Astrocyte (in vitro differentiated cells and primary cell): ENCODE measurements around the gene CST9L.

Experiments used
- EZH2 ChIP-seq: IDR thresholded peaks from 2 replicates; pipeline ENCODE4 v1.6.1; 2012; ENCODE audit warnings: mild to moderate bottlenecking, low read length, inconsistent platforms; ENCODE audit not compliant: insufficient read depth
- TF ChIP-seq, protein P1 (sequence below): IDR thresholded peaks from 2 replicates; pipeline ENCODE4 v1.5.1; 2011; ENCODE audit warnings: low read depth, mild to moderate bottlenecking, inconsistent platforms, low read length, moderate library complexity; ENCODE audit not compliant: insufficient read depth

GRCh38 chr20:23520185-23520584, 48.1 kb downstream of the CST9L start:
- TF ChIP-seq, protein P1, sequence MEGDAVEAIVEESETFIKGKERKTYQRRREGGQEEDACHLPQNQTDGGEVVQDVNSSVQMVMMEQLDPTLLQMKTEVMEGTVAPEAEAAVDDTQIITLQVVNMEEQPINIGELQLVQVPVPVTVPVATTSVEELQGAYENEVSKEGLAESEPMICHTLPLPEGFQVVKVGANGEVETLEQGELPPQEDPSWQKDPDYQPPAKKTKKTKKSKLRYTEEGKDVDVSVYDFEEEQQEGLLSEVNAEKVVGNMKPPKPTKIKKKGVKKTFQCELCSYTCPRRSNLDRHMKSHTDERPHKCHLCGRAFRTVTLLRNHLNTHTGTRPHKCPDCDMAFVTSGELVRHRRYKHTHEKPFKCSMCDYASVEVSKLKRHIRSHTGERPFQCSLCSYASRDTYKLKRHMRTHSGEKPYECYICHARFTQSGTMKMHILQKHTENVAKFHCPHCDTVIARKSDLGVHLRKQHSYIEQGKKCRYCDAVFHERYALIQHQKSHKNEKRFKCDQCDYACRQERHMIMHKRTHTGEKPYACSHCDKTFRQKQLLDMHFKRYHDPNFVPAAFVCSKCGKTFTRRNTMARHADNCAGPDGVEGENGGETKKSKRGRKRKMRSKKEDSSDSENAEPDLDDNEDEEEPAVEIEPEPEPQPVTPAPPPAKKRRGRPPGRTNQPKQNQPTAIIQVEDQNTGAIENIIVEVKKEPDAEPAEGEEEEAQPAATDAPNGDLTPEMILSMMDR = no peak
- no peak for TF ChIP-seq EZH2
